ENCODE measurements around the gene THAP8.

- TF ChIP-seq CTCF (IDR thresholded peaks at IDR 0.05 in 2 of 3, conservative IDR thresholded peaks at IDR 0.05 in 1 of 3; ENCODE audit: control insufficient read depth in 2 of 3, extremely low read depth in 1 of 3, insufficient read depth in 1 of 3, low read depth in 3 of 3, low read length in 3 of 3) (no peak), RAD21 (IDR thresholded peaks at IDR 0.05; ENCODE audit: insufficient read depth, low read depth, low read length) (no peak)
Observed at GRCh38 chr19:36061367-36061766, 7.3 kb upstream of the THAP8 start.
